ENCODE measurements around the gene MAPK8IP1.

The MAPK8IP1 gene

GRCh38 chr11:45917623-45918330 is 32.3 kb downstream of the MAPK8IP1 start, which contains the start of gene PEX16 (continued):
- TF ChIP-seq ZNF518A (tag by site-specific recombination; conservative IDR thresholded peaks at IDR 0.05; ENCODE audit: low read depth) (peak; percentile 63), IKZF3 (tag by site-specific recombination; IDR thresholded peaks at IDR 0.05) (no peak), GLI4 (tag by site-specific recombination; IDR thresholded peaks at IDR 0.05) (no peak), ZNF548 (tag by site-specific recombination; IDR thresholded peaks at IDR 0.05) (no peak), GLIS1 (tag by site-specific recombination; IDR thresholded peaks at IDR 0.05) (no peak), ZNF501 (tag by site-specific recombination; IDR thresholded peaks at IDR 0.05) (0 out of 2 replicates have a peak, but pooled peaks have one; percentile 19), ZNF768 (tag by site-specific recombination; IDR thresholded peaks at IDR 0.05) (no peak), SETDB1 (IDR thresholded peaks at IDR 0.05; ENCODE audit: insufficient read length, low read length) (no peak), ZNF221 (tag by site-specific recombination; IDR thresholded peaks at IDR 0.05; ENCODE audit: borderline replicate concordance) (no peak), ZNF121 (tag by site-specific recombination; IDR thresholded peaks at IDR 0.05) (no peak), ZNF621 (tag by site-specific recombination; IDR thresholded peaks at IDR 0.05) (no peak), ZNF350 (tag by site-specific recombination; IDR thresholded peaks at IDR 0.05) (no peak), ZNF629 (tag by site-specific recombination; IDR thresholded peaks at IDR 0.05) (0 out of 2 replicates have a peak, but pooled peaks have one; percentile 27), SP2 (tag by site-specific recombination; IDR thresholded peaks at IDR 0.05) (peak; percentile 94), HIC1 (tag by site-specific recombination; IDR thresholded peaks at IDR 0.05) (no peak), ZNF423 (tag by site-specific recombination; IDR thresholded peaks at IDR 0.05) (no peak), ZNF146 (tag by site-specific recombination; IDR thresholded peaks at IDR 0.05) (no peak), ZNF19 (tag by site-specific recombination; IDR thresholded peaks at IDR 0.05; ENCODE audit: low read depth) (no peak), ZNF2 (tag by site-specific recombination; IDR thresholded peaks at IDR 0.05) (0 out of 2 replicates have a peak, but pooled peaks have one; percentile 15), ZNF626 (tag by site-specific recombination; IDR thresholded peaks at IDR 0.05) (no peak), BCL11A (tag by site-specific recombination; IDR thresholded peaks at IDR 0.05; ENCODE audit: low read depth) (no peak), TRIM28 (IDR thresholded peaks at IDR 0.05; ENCODE audit: borderline replicate concordance, low read length) (no peak), ZNF274 (IDR thresholded peaks at IDR 0.05; ENCODE audit: low read length) (no peak), ZNF274 (tag by site-specific recombination; IDR thresholded peaks at IDR 0.05; ENCODE audit: borderline replicate concordance) (no peak), ZNF184 (tag by site-specific recombination; IDR thresholded peaks at IDR 0.05) (no peak), TCF7L2 (IDR thresholded peaks at IDR 0.05; ENCODE audit: borderline replicate concordance, low read depth, low read length) (no peak), ZNF354C (tag by site-specific recombination; IDR thresholded peaks at IDR 0.05; ENCODE audit: borderline replicate concordance, low read depth) (no peak)
- TF ChIP-seq, protein P1, sequence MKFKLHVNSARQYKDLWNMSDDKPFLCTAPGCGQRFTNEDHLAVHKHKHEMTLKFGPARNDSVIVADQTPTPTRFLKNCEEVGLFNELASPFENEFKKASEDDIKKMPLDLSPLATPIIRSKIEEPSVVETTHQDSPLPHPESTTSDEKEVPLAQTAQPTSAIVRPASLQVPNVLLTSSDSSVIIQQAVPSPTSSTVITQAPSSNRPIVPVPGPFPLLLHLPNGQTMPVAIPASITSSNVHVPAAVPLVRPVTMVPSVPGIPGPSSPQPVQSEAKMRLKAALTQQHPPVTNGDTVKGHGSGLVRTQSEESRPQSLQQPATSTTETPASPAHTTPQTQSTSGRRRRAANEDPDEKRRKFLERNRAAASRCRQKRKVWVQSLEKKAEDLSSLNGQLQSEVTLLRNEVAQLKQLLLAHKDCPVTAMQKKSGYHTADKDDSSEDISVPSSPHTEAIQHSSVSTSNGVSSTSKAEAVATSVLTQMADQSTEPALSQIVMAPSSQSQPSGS (tag by site-specific recombination; IDR thresholded peaks at IDR 0.05; ENCODE audit: low read depth): no peak
- TF ChIP-seq, protein P2, sequence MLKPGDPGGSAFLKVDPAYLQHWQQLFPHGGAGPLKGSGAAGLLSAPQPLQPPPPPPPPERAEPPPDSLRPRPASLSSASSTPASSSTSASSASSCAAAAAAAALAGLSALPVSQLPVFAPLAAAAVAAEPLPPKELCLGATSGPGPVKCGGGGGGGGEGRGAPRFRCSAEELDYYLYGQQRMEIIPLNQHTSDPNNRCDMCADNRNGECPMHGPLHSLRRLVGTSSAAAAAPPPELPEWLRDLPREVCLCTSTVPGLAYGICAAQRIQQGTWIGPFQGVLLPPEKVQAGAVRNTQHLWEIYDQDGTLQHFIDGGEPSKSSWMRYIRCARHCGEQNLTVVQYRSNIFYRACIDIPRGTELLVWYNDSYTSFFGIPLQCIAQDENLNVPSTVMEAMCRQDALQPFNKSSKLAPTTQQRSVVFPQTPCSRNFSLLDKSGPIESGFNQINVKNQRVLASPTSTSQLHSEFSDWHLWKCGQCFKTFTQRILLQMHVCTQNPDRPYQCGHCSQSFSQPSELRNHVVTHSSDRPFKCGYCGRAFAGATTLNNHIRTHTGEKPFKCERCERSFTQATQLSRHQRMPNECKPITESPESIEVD (tag by site-specific recombination; IDR thresholded peaks at IDR 0.05): no peak

Measured in HEK293 (cell line).